ENCODE results near the gene RGS6.

- TF ChIP-seq, protein P1, sequence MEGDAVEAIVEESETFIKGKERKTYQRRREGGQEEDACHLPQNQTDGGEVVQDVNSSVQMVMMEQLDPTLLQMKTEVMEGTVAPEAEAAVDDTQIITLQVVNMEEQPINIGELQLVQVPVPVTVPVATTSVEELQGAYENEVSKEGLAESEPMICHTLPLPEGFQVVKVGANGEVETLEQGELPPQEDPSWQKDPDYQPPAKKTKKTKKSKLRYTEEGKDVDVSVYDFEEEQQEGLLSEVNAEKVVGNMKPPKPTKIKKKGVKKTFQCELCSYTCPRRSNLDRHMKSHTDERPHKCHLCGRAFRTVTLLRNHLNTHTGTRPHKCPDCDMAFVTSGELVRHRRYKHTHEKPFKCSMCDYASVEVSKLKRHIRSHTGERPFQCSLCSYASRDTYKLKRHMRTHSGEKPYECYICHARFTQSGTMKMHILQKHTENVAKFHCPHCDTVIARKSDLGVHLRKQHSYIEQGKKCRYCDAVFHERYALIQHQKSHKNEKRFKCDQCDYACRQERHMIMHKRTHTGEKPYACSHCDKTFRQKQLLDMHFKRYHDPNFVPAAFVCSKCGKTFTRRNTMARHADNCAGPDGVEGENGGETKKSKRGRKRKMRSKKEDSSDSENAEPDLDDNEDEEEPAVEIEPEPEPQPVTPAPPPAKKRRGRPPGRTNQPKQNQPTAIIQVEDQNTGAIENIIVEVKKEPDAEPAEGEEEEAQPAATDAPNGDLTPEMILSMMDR (IDR thresholded peaks at IDR 0.05), result no peak
- no peak for TF ChIP-seq POLR2A (IDR thresholded peaks at IDR 0.05; ENCODE audit: low read depth)
- TF ChIP-seq POLR2AphosphoS5 (IDR thresholded peaks at IDR 0.05), result no peak
Measured at GRCh38 chr14:71996610-71997009, 64.4 kb downstream of the RGS6 start.
